K562 (cell line): ENCODE results near the gene RWDD1.
"Not testable (repeated sequence)": the region's sequence is repeated elsewhere in the genome, so short reads cannot be mapped to it uniquely, and the experiment has no call there.

ENCODE experiments used
- CBX5 ChIP-seq: IDR thresholded peaks from 2 replicates; pipeline ENCODE4 v1.6.1; 2014; ENCODE audit warnings: low read depth, borderline replicate concordance
- MYC ChIP-seq, 2 experiments: fragments of 250-450 bp in 1 of 2; sonication (Bioruptor Pico) in 1 of 2; IDR thresholded peaks; 2 replicates each; pipeline versions ENCODE4 v1.5.1 to v1.6.1; 2012 to 2021; ENCODE audit warnings: low read depth in 2 of 2, borderline replicate concordance in 1 of 2, improper control_type of control experiment in 1 of 2, low read length in 1 of 2, mild to moderate bottlenecking in 1 of 2, moderate library complexity in 1 of 2
- TF ChIP-seq, protein P1 (sequence below), 2 experiments: fragments of 450-650 bp; formaldehyde crosslinking in 1 of 2; IDR thresholded peaks; 2 replicates each; pipeline versions ENCODE4 v1.4.0 to v1.6.1; 2014 to 2020; ENCODE audit warnings: mild to moderate bottlenecking in 2 of 2, borderline replicate concordance in 1 of 2, low read depth in 1 of 2
- TF ChIP-seq, protein P2 (sequence below): fragments of 450-650 bp; IDR thresholded peaks from 2 replicates; pipeline ENCODE4 v1.7.0; 2016; ENCODE audit warnings: borderline replicate concordance

DNA sequence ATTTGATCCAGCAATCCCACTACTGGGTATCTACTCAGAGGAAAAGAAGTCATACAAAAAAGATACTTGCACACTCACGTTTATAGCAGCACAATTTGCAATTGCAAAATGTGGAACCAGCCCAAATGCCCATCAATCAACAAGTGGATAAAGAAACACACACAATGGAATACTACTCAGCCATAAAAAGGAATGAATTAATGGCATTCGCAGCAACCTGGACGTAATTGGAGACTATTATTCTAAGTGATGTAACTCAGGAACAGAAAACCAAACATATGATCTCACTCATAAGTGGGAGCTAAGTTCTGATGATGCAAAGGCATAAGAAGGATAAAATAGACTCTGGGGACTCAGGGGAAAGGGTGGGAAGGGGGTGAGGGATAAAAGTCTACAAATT is 33.6 kb downstream of the RWDD1 start:
- TF ChIP-seq, protein P1, sequence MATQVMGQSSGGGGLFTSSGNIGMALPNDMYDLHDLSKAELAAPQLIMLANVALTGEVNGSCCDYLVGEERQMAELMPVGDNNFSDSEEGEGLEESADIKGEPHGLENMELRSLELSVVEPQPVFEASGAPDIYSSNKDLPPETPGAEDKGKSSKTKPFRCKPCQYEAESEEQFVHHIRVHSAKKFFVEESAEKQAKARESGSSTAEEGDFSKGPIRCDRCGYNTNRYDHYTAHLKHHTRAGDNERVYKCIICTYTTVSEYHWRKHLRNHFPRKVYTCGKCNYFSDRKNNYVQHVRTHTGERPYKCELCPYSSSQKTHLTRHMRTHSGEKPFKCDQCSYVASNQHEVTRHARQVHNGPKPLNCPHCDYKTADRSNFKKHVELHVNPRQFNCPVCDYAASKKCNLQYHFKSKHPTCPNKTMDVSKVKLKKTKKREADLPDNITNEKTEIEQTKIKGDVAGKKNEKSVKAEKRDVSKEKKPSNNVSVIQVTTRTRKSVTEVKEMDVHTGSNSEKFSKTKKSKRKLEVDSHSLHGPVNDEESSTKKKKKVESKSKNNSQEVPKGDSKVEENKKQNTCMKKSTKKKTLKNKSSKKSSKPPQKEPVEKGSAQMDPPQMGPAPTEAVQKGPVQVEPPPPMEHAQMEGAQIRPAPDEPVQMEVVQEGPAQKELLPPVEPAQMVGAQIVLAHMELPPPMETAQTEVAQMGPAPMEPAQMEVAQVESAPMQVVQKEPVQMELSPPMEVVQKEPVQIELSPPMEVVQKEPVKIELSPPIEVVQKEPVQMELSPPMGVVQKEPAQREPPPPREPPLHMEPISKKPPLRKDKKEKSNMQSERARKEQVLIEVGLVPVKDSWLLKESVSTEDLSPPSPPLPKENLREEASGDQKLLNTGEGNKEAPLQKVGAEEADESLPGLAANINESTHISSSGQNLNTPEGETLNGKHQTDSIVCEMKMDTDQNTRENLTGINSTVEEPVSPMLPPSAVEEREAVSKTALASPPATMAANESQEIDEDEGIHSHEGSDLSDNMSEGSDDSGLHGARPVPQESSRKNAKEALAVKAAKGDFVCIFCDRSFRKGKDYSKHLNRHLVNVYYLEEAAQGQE (IDR thresholded peaks at IDR 0.05; ENCODE audit: borderline replicate concordance): not testable (repeated sequence)
- TF ChIP-seq, protein P1 (CRISPR knock-in tag; IDR thresholded peaks at IDR 0.05; ENCODE audit: low read depth): not testable (repeated sequence)
- not testable (repeated sequence) for TF ChIP-seq MYC (IDR thresholded peaks at IDR 0.05; ENCODE audit: low read depth, low read length); MYC (CRISPR knock-in tag; IDR thresholded peaks at IDR 0.05; ENCODE audit: borderline replicate concordance, low read depth); CBX5
- TF ChIP-seq, protein P2, sequence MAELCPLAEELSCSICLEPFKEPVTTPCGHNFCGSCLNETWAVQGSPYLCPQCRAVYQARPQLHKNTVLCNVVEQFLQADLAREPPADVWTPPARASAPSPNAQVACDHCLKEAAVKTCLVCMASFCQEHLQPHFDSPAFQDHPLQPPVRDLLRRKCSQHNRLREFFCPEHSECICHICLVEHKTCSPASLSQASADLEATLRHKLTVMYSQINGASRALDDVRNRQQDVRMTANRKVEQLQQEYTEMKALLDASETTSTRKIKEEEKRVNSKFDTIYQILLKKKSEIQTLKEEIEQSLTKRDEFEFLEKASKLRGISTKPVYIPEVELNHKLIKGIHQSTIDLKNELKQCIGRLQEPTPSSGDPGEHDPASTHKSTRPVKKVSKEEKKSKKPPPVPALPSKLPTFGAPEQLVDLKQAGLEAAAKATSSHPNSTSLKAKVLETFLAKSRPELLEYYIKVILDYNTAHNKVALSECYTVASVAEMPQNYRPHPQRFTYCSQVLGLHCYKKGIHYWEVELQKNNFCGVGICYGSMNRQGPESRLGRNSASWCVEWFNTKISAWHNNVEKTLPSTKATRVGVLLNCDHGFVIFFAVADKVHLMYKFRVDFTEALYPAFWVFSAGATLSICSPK: not testable (repeated sequence)
